ENCODE data around the gene ANGPTL2. TPM values are rescaled to one million over a fixed set of nuclear protein-coding genes. Genes with fewer than 3 reads are reported as not detected.

ANGPTL2 gene
- total RNA-seq, 2 donors from 2014 or later, result 18.6 to 49.1 TPM

DNA sequence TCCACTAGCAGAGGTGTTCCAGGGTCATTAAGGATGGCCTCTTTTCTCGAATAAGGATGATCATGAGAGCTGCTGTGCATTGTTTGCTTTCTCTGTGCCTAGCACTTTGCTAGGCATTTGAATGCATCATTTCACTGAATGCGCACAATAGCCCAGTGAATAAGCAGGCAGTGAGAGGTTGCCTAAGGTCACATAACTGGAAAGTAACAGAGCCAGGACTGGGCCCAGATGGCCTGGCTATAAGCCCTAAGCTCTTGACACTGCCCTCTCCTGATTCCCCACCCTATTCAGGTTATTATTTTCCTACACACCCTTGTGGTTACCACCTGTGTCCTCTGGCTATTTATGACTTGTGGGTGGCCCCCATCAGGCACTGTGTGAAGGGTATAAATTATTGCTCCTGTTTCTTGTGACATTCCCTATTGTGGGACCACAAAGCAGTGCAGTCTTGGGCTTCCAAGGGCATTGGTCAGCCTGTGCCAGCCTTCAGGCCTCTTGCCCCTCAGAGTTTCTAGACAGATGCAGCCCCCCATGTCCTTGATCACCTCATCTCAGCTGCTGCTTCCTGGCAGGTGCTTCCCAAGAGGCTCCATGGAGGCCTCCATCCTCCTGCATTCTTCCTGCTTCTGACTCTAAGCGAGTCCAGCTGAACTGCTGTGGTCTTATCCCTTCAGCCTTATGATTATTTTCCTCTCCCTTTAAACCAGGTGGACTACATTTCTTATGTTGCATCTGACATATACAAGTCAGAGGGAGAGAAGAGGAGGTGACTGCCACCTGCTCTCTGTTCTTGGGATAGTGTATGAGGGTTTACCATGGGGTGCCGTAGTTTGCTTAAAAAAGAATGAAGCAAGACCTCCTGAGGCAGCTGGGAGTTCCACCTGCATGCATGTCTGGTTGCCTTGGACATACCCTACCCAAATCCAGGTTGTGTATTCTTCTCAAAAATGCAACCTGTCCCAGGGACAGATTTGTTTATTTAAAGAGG, 47.6 kb downstream of the ANGPTL2 start:
- Histone ChIP-seq H3K4me1 (ENCODE audit: control insufficient read depth in 1 of 2, low read depth in 2 of 2) (peaks cover 15 to 31% of the 10 kb centered on the region in 2 donors), H3K27ac (no peak overlapping the region), H3K4me3 (no peak overlapping the region), H3K27me3 (replicated peaks; ENCODE audit: insufficient read depth) (no peaks in the 10 kb centered on the region), H3K36me3 (no peaks in the 10 kb centered on the region), H3K9me3 (no peaks in the 10 kb centered on the region)
- no peak for TF ChIP-seq CTCF (IDR thresholded peaks at IDR 0.05)
- DNase-seq (ENCODE audit: low spot score) (no peak), ATAC-seq (ENCODE audit: insufficient number of reproducible peaks, low FRiP score, low read depth) (no peak)

DNA sequence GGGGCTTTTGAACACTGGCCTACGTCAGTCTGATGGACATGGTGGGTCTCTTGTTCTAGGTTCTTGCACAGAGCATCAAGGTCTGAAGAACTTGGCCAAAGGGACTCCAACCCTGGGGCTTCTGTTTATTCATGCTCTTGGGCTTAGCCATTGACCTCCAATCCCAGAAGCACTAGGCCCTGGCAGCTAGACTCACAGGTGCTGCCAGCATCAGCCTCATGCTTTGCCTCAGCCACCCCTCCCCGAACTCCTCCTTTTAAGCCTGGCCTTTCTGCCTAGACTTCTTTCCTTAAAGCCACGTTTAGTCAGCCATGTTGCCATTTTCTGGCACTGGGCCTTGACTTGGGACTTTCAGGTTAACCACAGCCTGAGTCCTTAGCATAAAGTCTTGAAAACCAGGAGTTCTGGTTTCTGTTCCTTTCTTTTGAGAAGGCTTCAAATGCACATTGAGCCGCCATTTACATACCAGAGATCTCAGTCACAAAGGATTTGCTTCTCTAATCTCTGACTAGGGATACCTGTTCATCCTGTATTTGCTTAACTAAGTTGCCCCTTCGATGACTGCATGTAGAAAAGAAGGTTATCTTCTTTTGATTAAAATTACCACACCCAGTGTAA, 54.7 kb downstream of the ANGPTL2 start:
- Histone ChIP-seq H3K9me3 (no peaks in the 10 kb centered on the region), H3K27ac (no peak overlapping the region), H3K4me1 (ENCODE audit: control insufficient read depth in 1 of 2, low read depth in 2 of 2) (no peaks in the 10 kb centered on the region), H3K4me3 (no peak overlapping the region), H3K36me3 (no peaks in the 10 kb centered on the region), H3K27me3 (replicated peaks; ENCODE audit: insufficient read depth) (no peaks in the 10 kb centered on the region)
- ATAC-seq (ENCODE audit: insufficient number of reproducible peaks, low FRiP score, low read depth) (no peak), DNase-seq (ENCODE audit: low spot score) (no peak)
- no peak for TF ChIP-seq CTCF (IDR thresholded peaks at IDR 0.05)

GRCh38 chr9:127066851-127067136, 55.6 kb downstream of the ANGPTL2 start:
- ATAC-seq (ENCODE audit: insufficient number of reproducible peaks, low FRiP score, low read depth), result no peak
- no peak for TF ChIP-seq CTCF (IDR thresholded peaks at IDR 0.05)

DNA sequence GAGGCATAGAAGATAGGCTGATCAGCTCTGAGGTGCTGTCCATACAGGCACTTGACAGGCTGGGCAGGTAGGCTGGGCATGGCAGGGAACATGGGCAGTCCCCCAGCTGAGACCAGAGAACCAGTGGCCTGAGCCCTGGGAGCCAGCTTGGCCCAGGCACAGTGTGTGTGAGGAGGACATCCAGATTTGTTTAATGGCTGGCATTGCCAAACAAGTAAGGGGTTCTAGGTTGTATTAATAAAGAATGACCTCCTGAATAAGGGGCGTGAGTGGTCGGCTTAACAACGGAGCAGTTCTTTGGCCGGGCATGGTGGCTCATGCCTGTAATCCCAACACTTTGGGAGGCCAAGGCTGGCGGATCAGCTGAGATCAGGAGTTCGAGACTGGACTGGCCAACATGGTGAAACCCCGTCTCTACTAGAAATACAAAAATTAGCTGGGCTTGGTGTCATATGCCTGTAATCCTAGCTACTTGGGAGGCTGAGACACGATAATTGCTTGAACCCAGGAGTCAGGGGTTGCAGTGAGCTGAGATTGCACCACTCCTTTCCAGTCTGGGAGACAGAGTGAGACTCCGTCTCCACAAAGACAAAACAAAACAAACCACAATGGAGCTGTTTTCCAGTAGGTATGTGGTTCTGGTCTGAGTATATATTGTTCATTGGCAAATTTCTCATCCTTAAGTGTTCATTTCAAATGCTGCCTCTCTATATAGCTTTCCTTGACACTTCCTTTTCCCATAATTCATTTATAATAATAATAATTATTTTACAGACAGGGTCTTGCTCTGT, 56.2 kb downstream of the ANGPTL2 start:
- no peak overlapping the region for H3K27ac ChIP-seq
- no peaks in the 10 kb centered on the region for H3K27me3 ChIP-seq (replicated peaks; ENCODE audit: insufficient read depth)
- TF ChIP-seq CTCF (IDR thresholded peaks at IDR 0.05), result no peak
- H3K4me1 ChIP-seq (ENCODE audit: control insufficient read depth in 1 of 2, low read depth in 2 of 2), result no peaks in the 10 kb centered on the region
- no peaks in the 10 kb centered on the region for H3K36me3 ChIP-seq
- DNase-seq (ENCODE audit: low spot score), result no peak
- ATAC-seq (ENCODE audit: insufficient number of reproducible peaks, low FRiP score, low read depth), result no peak
- H3K4me3 ChIP-seq, result no peak overlapping the region
- H3K9me3 ChIP-seq, result no peaks in the 10 kb centered on the region

More at GRCh38 chr9:127066851-127067136, 55.6 kb downstream of the ANGPTL2 start:
- Histone ChIP-seq H3K27ac (no peak overlapping the region), H3K27me3 (replicated peaks; ENCODE audit: insufficient read depth) (no peaks in the 10 kb centered on the region), H3K9me3 (no peaks in the 10 kb centered on the region), H3K4me1 (ENCODE audit: control insufficient read depth in 1 of 2, low read depth in 2 of 2) (no peaks in the 10 kb centered on the region), H3K4me3 (no peak overlapping the region), H3K36me3 (no peaks in the 10 kb centered on the region)
- DNase-seq (ENCODE audit: low spot score), result no peak

DNA sequence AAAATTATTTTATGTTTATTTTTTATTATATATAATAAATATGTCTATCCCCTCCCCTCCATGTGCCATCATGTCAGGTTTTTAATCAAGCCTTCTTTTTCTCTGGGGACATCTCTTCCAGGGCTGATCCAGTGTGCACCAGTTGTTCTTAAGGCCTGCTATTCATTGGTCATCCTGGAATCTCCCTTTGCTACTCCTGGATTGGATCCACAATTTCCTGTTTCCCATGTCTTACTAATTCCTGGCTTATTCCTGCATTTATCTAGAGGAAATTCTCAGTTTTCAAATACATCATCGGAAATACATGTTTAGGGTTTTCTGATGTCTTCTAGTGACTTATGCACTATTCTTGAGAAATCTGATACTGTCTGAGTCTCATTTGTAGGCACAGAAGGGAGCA, 56.8 kb downstream of the ANGPTL2 start:
- ATAC-seq (ENCODE audit: insufficient number of reproducible peaks, low FRiP score, low read depth), result no peak
- no peaks in the 10 kb centered on the region for H3K27me3 ChIP-seq (replicated peaks; ENCODE audit: insufficient read depth)
- H3K9me3 ChIP-seq, result no peaks in the 10 kb centered on the region
- no peaks in the 10 kb centered on the region for H3K36me3 ChIP-seq
- no peaks in the 10 kb centered on the region for H3K4me1 ChIP-seq (ENCODE audit: control insufficient read depth in 1 of 2, low read depth in 2 of 2)
- H3K4me3 ChIP-seq, result no peak overlapping the region
- no peak for TF ChIP-seq CTCF (IDR thresholded peaks at IDR 0.05)
- no peak for DNase-seq (ENCODE audit: low spot score)
- H3K27ac ChIP-seq, result no peak overlapping the region

All from thoracic aorta (tissue), 2 donors.